DMS153 treated with DMSO at 0.1 percent for 48 hours (cell line): ENCODE measurements around the gene CCL3.

ENCODE experiments used
- DNase-seq: peaks from one replicate; lab custom pipeline; 2025; ENCODE audit not compliant: unreplicated experiment; lab: John Stamatoyannopoulos, UW

Gene CCL3

GRCh38 chr17:36055921-36056520 is 33.9 kb downstream of the CCL3 start:
- DNase-seq = no peak

DNA sequence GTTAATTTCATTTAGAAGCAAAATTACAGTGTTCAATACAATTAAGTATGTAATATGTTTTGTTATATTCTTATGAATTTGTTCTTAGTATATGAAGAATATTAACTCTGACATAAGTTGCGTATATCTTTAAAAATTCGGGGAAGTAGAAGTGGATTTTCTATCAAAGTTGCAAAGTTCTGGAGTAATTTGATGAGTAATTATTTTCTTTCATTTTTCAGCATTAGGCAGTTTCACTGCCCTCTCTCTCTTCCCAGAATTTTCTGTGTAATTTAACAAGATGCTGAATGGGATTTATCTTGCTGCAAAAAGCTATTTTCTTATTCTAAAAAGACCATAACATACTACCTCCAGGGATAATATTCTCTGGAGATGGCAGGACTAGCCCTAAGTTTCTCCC is 34.8 kb downstream of the CCL3 start:
- no peak for DNase-seq

DNA sequence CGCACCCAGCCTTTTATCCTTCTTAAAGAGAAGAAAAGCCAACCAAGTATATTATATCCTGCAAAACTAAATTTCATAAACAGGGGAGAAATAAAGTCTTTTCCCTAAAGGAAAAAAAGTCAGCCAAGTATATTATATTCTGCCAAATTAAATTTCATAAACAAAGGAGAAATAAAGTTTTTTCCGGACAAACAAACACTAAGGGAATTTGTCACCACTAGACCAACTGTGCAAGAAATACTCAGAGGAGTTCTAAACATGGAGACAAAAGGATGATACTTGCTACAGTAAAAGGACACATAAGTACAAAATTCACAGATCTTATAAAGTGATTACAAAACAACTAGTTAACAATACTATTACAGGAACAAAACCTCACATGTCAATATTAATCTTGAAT is 40.3 kb downstream of the CCL3 start:
- no peak for DNase-seq

DNA sequence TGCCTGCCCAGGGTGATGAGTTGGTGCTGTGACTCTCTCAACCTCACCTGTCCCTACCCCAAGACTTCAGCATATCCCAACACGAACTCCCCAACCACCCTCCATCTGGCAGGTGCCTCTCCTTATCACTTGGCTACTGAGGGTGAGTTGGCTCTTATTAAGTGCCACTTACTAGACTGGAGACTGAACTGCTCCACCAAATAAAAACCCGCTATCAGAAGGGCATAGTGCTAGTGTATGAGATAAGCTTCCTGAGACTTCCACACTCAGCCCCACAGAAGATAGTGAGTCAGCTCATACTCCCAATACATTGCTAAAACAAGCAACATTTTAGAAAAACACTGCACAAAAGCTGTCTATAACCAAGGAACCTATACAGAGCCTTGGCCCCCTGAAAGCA is 41.9 kb downstream of the CCL3 start:
- DNase-seq = no peak
